ENCODE data around the gene RC3H2. TPM values are rescaled to one million over a fixed set of nuclear protein-coding genes. Genes with fewer than 3 reads are reported as not detected.

RC3H2 gene
- total and polyA plus RNA-seq, 10 of the 15 experiments (the other 5 are each of a cell fraction or from before 2014, with no cell fraction given) = 7.2 to 25.5 (median 16.1) TPM

DNA sequence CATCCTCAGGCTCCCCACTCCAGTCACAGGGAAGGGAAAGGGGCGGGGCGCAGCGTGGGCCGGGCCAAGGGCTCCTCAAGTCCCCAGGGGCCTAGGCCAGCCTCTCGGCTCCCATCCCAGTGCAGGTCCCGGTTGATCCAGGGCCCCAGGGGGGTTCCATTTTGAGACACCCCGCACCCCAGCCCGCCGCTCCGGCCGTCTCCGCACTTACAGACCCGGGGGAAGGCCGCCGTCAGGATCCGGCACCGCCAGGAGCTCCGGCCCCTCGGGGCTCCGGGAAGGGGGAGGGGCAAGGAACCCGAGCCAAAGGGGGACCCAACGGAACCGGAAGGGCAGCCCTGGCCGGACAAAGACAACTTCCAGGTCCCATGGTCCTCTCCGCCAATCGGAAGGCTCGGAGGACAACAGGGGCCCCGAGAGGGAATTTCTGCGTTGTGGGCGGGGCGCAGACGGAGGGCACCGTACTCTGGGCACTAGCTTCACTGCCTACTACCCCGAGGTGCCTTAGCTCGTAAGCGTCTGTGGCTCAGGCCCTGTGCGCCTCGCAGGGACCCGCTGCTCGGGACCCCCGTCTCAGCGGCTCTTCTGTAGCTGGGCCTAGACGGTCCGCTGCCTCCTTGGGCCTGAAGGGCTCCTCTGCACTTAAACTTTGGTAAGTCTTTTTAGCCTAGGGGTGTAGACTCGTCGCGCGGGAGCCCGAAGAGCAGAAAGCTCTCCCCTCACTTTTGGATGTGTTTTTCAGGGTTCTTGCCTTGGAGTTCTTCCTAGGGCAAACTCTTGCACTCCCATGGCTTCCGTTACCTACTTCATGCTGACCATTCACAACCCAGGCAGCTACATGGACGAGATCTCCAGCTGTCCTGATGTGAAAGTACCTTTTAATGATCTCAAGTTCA, 26.3 kb upstream of the RC3H2 start, which contains the start of gene ZBTB26:
ZBTB26 (minus strand) TSS at position 287 of the 896 bp plus-strand sequence. CDS start 11,578 bp downstream, outside the sequence.
- under 1% methylated on average over 51 of the region's 51 CpGs for WGBS (ENCODE audit: insufficient coverage, insufficient replicate concordance, low lambda C conversion rate, missing lambda C conversion rate)
- H3K4me1 ChIP-seq (ENCODE audit: control insufficient read depth, insufficient read depth, low read length) = peaks cover 4% of the 10 kb centered on the region
- ChIA-PET POLR2A (interaction anchor here (0.6 to 4.7 kb wide), 11 partner anchors 10 to 60 kb away, joined by 3 to 41 read pairs (median 5); partner anchors contain the start of genes RABGAP1, RC3H2 and ZBTB6), SMC1A (ENCODE audit: uncharacterized antibody, unreplicated experiment) (interaction anchor here (0.8 to 4.1 kb wide), 11 partner anchors 10 to 364 kb away, joined by 3 to 21 read pairs (median 3); partner anchors contain the start of genes RABGAP1 and ZBTB6), RAD21 (ENCODE audit: unreplicated experiment) (interaction anchor here (1.1 to 3.6 kb wide), 7 partner anchors 10 to 60 kb away, joined by 3 to 34 read pairs (median 11); partner anchors contain the start of genes RABGAP1 and ZBTB6), CTCF (interaction anchor here (1.0 to 2.9 kb wide), 11 partner anchors 9 to 60 kb away, joined by 3 to 12 read pairs (median 5); partner anchors contain the start of genes RABGAP1, RC3H2 and ZBTB6)
- H3K79me2 ChIP-seq (ENCODE audit: control insufficient read depth, insufficient read depth, low read length) = peaks cover 61% of the 10 kb centered on the region
- H3K9me3 ChIP-seq (replicated peaks; ENCODE audit: control insufficient read depth, insufficient read depth, low read length) = no peaks in the 10 kb centered on the region
- peak; percentile 93 for FAIRE-seq
- intact Hi-C loops (cut with micrococcal nuclease; ENCODE audit: unreplicated experiment) (loop anchor here (1.0 kb wide), 2 partner anchors 9 to 18 kb away; partner anchors contain the start of gene ZBTB6), in situ Hi-C loops (cut with MboI) (no loop called here)
- no peaks in the 10 kb centered on the region for H3K27me3 ChIP-seq (replicated peaks in 1 of 2; ENCODE audit: control insufficient read depth in 2 of 2, insufficient read depth in 2 of 2, low read length in 1 of 2)
- H3K4me3 ChIP-seq = peak within 1 kb of the TSS; percentile 88
- peak within 1 kb of the TSS; percentile 87 for H3K9ac ChIP-seq (ENCODE audit: control insufficient read depth, insufficient read depth, low read length)
- no peaks in the 10 kb centered on the region for H4K20me1 ChIP-seq (ENCODE audit: control insufficient read depth, insufficient read depth)
- peak within 1 kb of the TSS; percentile 95 for H3K4me2 ChIP-seq (ENCODE audit: control insufficient read depth, insufficient read depth)
- peak within 1 kb of the TSS; percentile 56 for H3K27ac ChIP-seq (ENCODE audit: control insufficient read depth, insufficient read depth)
- TSS peak; percentile 67 for BruUV-seq (replicated peaks)
- peak; percentile 74 for DNase-seq (ENCODE audit: low read depth, low spot score)
- peaks cover 0 to 4% of the 10 kb centered on the region in 2 experiments; a peak in 1 of 4 replicates for H3K36me3 ChIP-seq (ENCODE audit: control insufficient read depth in 2 of 2, insufficient read depth in 2 of 2, low read length in 1 of 2)
- ATAC-seq = peak; percentile 98
- peak within 1 kb of the TSS; percentile 82 for H2AFZ ChIP-seq (ENCODE audit: control insufficient read depth, low read depth, low read length)
- TF ChIP-seq GATAD2B (conservative IDR thresholded peaks at IDR 0.05; ENCODE audit: low read depth) (peak; percentile 80), PML (IDR thresholded peaks at IDR 0.05; ENCODE audit: low read length) (peak; percentile 87), TBL1XR1 (IDR thresholded peaks at IDR 0.05; ENCODE audit: low read depth, low read length) (peak; percentile 77; the same call in 1 of the 2 replicates), ZNF207 (IDR thresholded peaks at IDR 0.05; ENCODE audit: borderline replicate concordance) (peak; percentile 47; the same call in 1 of the 2 replicates), CREM (IDR thresholded peaks at IDR 0.05; ENCODE audit: low read depth) (peak; percentile 56; the same call in 1 of the 2 replicates), PAX5 (IDR thresholded peaks at IDR 0.05; ENCODE audit: borderline replicate concordance, low read depth, low read length) (0 out of 2 replicates have a peak, but pooled peaks have one; percentile 21), EZH2 (IDR thresholded peaks at IDR 0.05; ENCODE audit: borderline replicate concordance, control insufficient read depth, low read depth, low read length) (no peak), NFYA (IDR thresholded peaks at IDR 0.05; ENCODE audit: borderline replicate concordance, low read depth, low read length) (no peak)
- TF ChIP-seq, protein P1, sequence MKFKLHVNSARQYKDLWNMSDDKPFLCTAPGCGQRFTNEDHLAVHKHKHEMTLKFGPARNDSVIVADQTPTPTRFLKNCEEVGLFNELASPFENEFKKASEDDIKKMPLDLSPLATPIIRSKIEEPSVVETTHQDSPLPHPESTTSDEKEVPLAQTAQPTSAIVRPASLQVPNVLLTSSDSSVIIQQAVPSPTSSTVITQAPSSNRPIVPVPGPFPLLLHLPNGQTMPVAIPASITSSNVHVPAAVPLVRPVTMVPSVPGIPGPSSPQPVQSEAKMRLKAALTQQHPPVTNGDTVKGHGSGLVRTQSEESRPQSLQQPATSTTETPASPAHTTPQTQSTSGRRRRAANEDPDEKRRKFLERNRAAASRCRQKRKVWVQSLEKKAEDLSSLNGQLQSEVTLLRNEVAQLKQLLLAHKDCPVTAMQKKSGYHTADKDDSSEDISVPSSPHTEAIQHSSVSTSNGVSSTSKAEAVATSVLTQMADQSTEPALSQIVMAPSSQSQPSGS (IDR thresholded peaks at IDR 0.05; ENCODE audit: low read length) = no peak
- TF ChIP-seq, protein P2, sequence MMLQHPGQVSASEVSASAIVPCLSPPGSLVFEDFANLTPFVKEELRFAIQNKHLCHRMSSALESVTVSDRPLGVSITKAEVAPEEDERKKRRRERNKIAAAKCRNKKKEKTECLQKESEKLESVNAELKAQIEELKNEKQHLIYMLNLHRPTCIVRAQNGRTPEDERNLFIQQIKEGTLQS (IDR thresholded peaks at IDR 0.05; ENCODE audit: borderline replicate concordance, extremely low read depth, low read depth, low read length) = no peak
- TF ChIP-seq, protein P3, sequence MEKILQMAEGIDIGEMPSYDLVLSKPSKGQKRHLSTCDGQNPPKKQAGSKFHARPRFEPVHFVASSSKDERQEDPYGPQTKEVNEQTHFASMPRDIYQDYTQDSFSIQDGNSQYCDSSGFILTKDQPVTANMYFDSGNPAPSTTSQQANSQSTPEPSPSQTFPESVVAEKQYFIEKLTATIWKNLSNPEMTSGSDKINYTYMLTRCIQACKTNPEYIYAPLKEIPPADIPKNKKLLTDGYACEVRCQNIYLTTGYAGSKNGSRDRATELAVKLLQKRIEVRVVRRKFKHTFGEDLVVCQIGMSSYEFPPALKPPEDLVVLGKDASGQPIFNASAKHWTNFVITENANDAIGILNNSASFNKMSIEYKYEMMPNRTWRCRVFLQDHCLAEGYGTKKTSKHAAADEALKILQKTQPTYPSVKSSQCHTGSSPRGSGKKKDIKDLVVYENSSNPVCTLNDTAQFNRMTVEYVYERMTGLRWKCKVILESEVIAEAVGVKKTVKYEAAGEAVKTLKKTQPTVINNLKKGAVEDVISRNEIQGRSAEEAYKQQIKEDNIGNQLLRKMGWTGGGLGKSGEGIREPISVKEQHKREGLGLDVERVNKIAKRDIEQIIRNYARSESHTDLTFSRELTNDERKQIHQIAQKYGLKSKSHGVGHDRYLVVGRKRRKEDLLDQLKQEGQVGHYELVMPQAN (conservative IDR thresholded peaks at IDR 0.05) = peak; percentile 54
- TF ChIP-seq, protein P4, sequence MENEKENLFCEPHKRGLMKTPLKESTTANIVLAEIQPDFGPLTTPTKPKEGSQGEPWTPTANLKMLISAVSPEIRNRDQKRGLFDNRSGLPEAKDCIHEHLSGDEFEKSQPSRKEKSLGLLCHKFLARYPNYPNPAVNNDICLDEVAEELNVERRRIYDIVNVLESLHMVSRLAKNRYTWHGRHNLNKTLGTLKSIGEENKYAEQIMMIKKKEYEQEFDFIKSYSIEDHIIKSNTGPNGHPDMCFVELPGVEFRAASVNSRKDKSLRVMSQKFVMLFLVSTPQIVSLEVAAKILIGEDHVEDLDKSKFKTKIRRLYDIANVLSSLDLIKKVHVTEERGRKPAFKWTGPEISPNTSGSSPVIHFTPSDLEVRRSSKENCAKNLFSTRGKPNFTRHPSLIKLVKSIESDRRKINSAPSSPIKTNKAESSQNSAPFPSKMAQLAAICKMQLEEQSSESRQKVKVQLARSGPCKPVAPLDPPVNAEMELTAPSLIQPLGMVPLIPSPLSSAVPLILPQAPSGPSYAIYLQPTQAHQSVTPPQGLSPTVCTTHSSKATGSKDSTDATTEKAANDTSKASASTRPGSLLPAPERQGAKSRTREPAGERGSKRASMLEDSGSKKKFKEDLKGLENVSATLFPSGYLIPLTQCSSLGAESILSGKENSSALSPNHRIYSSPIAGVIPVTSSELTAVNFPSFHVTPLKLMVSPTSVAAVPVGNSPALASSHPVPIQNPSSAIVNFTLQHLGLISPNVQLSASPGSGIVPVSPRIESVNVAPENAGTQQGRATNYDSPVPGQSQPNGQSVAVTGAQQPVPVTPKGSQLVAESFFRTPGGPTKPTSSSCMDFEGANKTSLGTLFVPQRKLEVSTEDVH (IDR thresholded peaks at IDR 0.05; ENCODE audit: low read depth, partially characterized antibody) = peak; percentile 38
